Aorta (tissue), 4 donors: ENCODE measurements around the gene ZNF302. TPM values are rescaled to one million over a fixed set of nuclear protein-coding genes. Genes with fewer than 3 reads are reported as not detected.

Experiments
- polyA plus RNA-seq, 2 donors: library from polyadenylated mRNA; stranded (reverse); fragments of 200-250 nt; gene quantifications; one replicate each; pipeline ENCODE4 v1.2.3, GENCODE V29; 2013
- total RNA-seq, 2 donors: library from RNA; stranded (reverse); fragmentation: NEBNext Ultra II Directional; extraction: Animal tissue kit (Norgen Biotek cat#: 25700); gene quantifications; one replicate each; pipeline ENCODE4 v1.2.1, GENCODE V29; 2021
- donor health status: healthy with polysubstance abuse.
- donor health status: Bipolar disorder and iron deficiency.
- donor health status: DM: no; HTN: no; CAD: no.
- donor health status: DM: yes; HTN: yes; CAD: no.

The ZNF302 gene
- total and polyA plus RNA-seq, 4 donors, result 20.0 to 37.3 (median 22.2) TPM

Other genes starting within 250 kb of the ZNF302 start
- 100 to 1,000 TPM in 1 of 2 donors, 10 to 100 TPM in 1; 87.3 to 152 TPM for gene UBA2, start 249.3 kb upstream of the ZNF302 start, total RNA-seq
- 100 to 1,000 TPM; 114 to 134 TPM for gene UBA2, start 249.3 kb upstream of the ZNF302 start, polyA plus RNA-seq
- 10 to 100 TPM; 74.0 to 89.3 TPM for gene WTIP, start 195.9 kb upstream of the ZNF302 start, total RNA-seq
- 10 to 100 TPM; 52.0 to 73.4 TPM for gene WTIP, start 195.9 kb upstream of the ZNF302 start, polyA plus RNA-seq
- 1 to 10 TPM in 1 of 2 donors, under 1 TPM in 1; 0.75 to 2.2 TPM for gene SCGB2B2, start 519 bp upstream of the ZNF302 start, total RNA-seq
- gene SCGB2B2, start 519 bp upstream of the ZNF302 start, polyA plus RNA-seq, result not detected
- gene ZNF181, start 56.6 kb downstream of the ZNF302 start, total RNA-seq, result 10 to 100 TPM; 10.7 to 12.7 TPM
- gene ZNF181, start 56.6 kb downstream of the ZNF302 start, polyA plus RNA-seq, result 10 to 100 TPM in 1 of 2 donors, 1 to 10 TPM in 1; 3.5 to 19.9 TPM
- 1 to 10 TPM; 4.4 to 7.8 TPM for gene ZNF599, start 95.5 kb downstream of the ZNF302 start, total RNA-seq
- 1 to 10 TPM; 2.3 to 7.9 TPM for gene ZNF599, start 95.5 kb downstream of the ZNF302 start, polyA plus RNA-seq
- gene ZNF30, start 249.2 kb downstream of the ZNF302 start, total RNA-seq, result 1 to 10 TPM; 1.9 to 3.1 TPM
- 10 to 100 TPM in 1 of 2 donors, 1 to 10 TPM in 1; 2.6 to 10.9 TPM for gene ZNF30, start 249.2 kb downstream of the ZNF302 start, polyA plus RNA-seq